Stomach (tissue), 4 donors: ENCODE data around the gene LRRC30.

Experiments used
- EP300 ChIP-seq: sonication (generic); formaldehyde crosslinking; IDR thresholded peaks from one replicate; pipeline ENCODE4 v1.6.1; 2017; ENCODE audit warnings: antibody characterized with exemption
- POLR2A ChIP-seq, 4 donors: fragments of 450-650 bp; IDR thresholded peaks; one replicate each; pipeline ENCODE4 v1.6.1; 2016; ENCODE audit warnings: antibody characterized with exemption in 4 of 4, control low read depth in 2 of 4, mild to moderate bottlenecking in 1 of 4, moderate library complexity in 1 of 4
- TF ChIP-seq, protein P1 (sequence below), 7 experiments: fragments of 450-650 bp in 4 of 7; fragments of 200-600 bp in 3 of 7; sonication (generic) in 3 of 7; IDR thresholded peaks; one replicate each; pipeline ENCODE4 v1.5.1; 2016 to 2019; ENCODE audit warnings: antibody characterized with exemption in 7 of 7, control low read depth in 2 of 7, mild to moderate bottlenecking in 1 of 7

- TF ChIP-seq, protein P1, sequence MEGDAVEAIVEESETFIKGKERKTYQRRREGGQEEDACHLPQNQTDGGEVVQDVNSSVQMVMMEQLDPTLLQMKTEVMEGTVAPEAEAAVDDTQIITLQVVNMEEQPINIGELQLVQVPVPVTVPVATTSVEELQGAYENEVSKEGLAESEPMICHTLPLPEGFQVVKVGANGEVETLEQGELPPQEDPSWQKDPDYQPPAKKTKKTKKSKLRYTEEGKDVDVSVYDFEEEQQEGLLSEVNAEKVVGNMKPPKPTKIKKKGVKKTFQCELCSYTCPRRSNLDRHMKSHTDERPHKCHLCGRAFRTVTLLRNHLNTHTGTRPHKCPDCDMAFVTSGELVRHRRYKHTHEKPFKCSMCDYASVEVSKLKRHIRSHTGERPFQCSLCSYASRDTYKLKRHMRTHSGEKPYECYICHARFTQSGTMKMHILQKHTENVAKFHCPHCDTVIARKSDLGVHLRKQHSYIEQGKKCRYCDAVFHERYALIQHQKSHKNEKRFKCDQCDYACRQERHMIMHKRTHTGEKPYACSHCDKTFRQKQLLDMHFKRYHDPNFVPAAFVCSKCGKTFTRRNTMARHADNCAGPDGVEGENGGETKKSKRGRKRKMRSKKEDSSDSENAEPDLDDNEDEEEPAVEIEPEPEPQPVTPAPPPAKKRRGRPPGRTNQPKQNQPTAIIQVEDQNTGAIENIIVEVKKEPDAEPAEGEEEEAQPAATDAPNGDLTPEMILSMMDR (IDR thresholded peaks at IDR 0.05): no peak
- TF ChIP-seq EP300 (no peak), POLR2A (IDR thresholded peaks at IDR 0.05) (no peak)
Measured at GRCh38 chr18:7232218-7232617, 1.3 kb downstream of the LRRC30 start.
